ENCODE results near the gene MYO1D.

Gene MYO1D

DNA sequence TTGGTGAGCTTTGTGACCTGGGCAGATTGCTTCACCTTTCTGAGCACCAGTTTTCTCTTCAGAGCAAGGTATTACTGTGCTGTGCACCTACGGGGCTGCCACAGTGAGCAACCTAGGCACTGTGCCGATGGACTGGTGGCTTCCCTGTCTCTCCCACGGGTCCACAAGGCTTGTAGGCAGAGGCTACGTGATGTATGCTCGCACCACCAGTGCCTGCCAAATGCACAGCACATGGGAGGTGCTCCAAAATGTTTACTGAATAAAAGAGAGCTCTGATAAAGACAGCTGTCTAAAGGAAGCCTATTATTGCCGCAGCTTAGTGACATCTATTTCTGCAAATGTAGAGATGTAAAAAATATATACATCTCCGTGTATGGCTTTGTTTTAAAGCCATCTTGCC, 251.0 kb downstream of the MYO1D start:
- DNase-seq (ENCODE audit: low read depth): no peak

DNA sequence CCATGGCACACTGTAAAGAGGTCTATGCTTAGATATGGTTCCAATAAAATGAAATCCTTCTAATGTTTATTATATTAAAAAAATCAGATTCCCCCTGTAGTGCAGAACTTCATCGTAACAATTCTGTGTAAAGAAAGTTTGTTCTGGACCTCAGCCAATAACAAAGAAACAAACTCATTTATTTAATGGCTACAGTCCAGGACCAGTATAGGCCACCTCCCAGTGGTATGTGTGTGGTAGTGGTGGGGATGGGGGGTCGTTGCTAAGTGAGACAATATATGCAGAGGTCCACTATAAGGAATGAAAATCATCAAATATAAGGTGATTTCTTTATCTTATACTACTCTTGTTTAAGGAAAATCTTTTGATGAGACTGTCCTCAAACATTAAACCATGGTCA, 253.7 kb downstream of the MYO1D start:
- DNase-seq (ENCODE audit: low read depth): no peak

DNA sequence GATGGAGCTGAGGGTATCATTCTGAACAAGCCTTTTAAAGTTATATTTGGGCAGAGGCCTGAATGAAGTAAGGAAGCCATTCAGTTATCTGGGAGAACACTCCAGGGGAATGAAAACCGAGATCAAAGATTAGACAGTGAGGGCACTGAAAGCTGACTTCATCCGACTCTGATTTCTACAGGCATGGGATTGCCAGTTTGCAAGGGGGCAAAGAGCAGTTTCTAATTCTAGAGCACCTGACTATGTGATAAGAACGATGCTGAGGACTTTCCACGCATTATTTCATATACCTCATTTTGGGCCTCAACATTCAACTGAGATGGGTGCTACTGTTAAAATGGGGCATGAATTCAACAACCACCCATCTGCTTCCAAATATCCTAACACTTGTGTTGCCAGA, 254.4 kb downstream of the MYO1D start:
- DNase-seq (ENCODE audit: low read depth): no peak

DNA sequence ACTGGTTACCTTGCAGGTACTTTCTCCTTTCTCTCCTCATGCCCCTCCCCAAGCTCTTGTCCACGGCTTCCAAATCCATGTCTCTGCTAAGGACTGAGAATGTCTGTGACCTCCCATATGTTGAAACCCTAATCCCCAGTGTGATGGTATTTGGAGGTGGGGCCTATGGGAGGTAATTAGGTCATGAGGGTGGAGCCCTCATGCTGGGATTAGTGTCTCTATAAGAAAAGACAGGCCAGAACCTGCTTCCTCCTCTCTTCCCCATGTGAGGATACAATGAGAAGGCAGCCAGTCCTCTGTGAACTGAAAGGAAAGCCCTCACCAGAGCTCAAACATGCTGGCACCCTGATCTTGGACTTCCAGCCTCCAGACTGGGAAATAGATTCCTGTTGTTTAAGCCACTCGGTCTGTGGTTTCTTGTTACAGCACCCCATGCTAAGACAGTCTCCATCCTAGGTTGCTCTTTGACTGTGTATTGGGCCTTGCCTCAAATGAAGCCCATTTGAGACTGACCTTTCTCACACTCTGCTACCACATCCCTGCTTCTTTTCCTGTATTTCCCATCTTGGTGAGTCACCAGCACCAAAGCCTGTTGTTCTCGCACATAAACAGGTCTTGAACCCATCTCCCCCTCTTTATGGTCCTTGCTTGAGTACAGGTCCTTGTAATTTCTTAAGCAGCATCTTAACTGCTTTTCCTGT, 255.2 kb downstream of the MYO1D start:
- DNase-seq (ENCODE audit: low read depth): no peak

DNA sequence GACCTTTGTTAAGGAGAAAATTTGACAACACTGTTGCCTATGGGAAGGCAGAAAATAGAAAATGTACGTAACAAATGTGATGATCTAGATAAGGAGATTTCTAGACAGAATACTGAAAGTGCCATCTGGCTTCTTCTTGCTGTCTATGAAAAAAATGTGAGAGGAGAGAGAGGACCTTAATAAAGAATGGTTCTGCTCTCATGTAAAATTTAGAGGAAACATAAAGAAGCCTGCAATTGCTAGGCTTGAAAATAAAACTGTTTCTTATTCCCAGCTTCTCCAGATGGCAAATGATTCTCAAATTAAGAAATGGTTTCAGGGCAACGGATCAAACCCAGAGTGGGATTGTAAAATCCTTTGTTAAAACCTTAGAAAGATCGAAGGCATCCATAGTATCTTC, 261.6 kb downstream of the MYO1D start:
- DNase-seq (ENCODE audit: low read depth): no peak

DNA sequence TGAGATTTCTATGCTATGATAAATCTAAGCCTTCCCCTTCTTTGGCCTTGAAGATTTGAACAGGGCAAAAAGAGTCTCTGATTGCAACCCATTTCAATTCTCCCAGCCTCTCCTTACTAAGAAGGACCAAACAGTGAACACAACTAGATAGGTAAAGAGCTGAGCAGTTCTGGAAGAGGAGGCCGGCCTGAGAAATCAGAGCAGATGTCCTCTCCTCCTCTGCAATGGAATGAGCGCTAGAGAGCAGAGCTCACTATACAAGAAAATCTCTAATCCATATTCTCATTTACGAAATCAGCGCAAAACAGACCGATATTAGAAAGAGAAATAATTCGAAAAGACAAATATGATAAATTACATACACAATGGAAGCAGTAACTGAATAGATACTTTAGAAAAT, 266.0 kb downstream of the MYO1D start:
- no peak for DNase-seq (ENCODE audit: low read depth)

GRCh38 chr17:32609884-32610650, 266.9 kb downstream of the MYO1D start:
- no peak for DNase-seq (ENCODE audit: low read depth)

- DNase-seq (ENCODE audit: low read depth): no peak
Observed at GRCh38 chr17:32609085-32609484, 267.8 kb downstream of the MYO1D start.

DNA sequence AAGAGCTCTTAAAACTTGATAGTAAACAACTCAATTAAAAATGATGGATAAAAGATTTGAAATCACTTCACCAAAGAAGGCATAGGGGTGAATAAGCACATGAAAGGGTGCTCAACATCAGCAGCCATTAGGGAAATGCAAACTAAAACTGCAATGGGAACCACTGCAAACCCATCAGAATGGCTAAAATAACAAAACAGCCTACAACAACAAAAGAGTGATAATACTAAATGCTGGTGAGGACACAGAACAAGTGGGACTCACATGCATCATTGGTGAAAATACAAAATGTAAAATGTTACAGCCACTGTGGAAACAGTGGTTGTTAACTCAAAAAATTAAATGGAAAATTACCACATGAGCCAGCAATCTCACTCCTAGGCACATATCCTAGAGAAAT, 268.7 kb downstream of the MYO1D start:
- no peak for DNase-seq (ENCODE audit: low read depth)

DNA sequence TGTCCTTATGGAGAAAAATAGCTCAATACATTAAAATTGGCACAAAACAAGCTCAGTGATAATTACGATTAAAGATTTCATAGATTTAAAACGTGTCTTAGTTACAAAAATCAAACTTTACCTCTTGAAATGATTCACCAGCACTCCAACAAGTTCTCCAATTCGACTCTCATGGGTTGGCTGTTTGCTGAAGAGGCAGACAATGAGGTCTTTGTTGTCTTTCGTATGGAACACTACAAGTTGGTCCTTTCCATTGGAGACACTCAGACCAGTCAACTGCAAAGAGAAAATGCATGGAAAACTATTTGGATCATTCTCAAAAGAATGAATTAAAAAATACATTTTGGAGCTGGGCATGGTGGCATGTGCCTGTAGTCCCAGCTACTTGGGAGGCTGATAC, 272.0 kb downstream of the MYO1D start:
- DNase-seq (ENCODE audit: low read depth): no peak

DNA sequence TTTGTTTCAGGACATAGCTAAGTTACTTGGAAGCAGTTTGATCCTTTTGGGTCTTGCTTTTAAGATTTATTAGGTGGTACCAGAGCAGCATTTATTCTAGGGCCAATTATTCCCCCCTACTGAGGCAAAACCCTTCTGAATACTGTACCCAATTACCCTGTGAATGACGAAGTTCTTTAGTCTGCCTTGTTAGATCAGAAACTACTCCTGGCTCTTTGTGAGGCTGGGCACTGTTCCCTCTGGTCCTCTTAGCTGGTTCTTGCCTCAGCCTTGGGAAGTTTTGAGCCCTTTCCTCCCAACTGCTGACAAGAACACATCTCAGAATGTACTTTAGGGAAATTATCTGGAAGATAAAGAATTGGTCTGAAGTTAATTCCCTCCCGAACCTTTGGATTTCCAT, 274.5 kb downstream of the MYO1D start:
- DNase-seq (ENCODE audit: low read depth): no peak

GRCh38 chr17:32601866-32602265, 275.1 kb downstream of the MYO1D start:
- no peak for DNase-seq (ENCODE audit: low read depth)

DNA sequence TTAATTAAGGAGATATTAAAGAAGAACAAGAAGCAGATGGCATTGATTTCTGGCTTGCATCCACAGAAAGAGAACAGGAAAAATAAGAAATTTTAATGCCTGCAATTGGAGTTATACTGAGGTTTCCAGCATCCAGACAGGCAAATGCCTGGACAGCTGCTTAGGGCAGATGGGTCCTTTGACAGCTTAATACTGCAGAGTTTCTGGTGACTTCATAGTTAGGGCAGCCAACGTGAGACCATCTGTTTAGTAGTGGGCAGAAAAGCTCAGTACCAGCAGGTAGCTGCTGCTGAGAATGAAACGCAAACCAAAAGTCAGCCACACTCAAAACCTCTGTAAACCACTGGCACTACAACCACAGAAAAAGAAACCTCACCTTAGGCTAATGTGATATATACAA, 280.3 kb downstream of the MYO1D start:
- no peak for DNase-seq (ENCODE audit: low read depth)

GRCh38 chr17:32596206-32596605, 280.7 kb downstream of the MYO1D start:
- no peak for DNase-seq (ENCODE audit: low read depth)

DNA sequence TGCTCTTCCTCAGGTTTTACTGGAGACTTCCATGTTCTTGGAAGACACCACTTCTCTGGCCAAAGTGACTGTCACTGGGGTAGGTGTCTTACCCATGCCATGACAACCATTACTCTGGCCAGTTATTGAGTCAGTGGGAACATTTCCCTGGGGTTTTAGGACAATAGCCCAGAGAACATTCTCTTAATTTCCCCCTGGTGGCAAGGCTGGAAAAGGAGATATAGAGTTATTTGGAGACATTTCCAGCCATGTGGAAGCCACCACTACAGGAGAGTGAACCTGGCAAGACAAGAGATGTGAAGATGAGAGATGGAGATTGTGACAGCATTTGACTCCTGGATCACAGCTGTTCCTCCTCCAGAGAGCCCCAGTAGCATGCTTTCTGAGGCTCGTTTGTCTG, 283.9 kb downstream of the MYO1D start:
- no peak for DNase-seq (ENCODE audit: low read depth)

- no peak for DNase-seq (ENCODE audit: low read depth)
Observed at GRCh38 chr17:32591405-32591804, 285.5 kb downstream of the MYO1D start.

GRCh38 chr17:32590974-32591373, 285.9 kb downstream of the MYO1D start:
- DNase-seq (ENCODE audit: low read depth): no peak

DNA sequence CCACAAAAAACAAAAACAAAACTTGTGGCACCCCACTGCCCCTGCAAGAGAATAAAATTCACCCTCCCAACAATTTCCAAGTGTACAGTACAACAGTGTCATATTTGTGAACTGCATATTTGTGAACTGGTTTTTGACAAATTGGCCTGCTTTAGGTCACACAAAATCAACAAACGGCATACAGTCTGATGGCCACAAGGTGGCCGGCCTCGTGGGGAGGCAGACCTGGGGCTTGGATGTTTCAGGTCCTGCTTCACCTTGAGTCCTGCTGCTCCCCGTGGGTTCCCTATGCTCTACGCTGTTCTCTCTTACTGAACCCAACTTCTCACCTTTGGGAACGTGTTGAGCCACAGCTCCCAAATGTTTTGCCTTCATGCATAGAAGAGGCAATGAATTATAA, 287.9 kb downstream of the MYO1D start:
- DNase-seq (ENCODE audit: low read depth): no peak

DNA sequence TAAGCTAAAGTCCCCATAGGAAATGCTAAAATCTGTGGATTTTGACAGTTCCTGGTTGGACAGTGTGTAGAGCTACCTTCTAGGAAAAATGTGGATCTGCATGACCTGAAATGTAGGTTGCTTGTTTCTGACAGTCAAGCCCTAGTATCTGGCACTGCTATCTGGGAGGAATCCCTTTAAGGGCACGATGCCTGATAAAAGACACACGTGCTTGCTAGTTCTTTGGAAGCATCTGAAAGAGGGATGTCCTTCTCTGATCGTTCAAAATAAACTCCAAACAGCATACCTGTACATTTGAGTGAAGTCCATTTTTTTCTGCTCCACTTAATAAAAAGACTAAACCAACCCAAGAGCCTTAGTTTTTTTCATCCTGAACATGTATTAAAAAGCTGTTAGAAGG, 288.8 kb downstream of the MYO1D start:
- no peak for DNase-seq (ENCODE audit: low read depth)

DNA sequence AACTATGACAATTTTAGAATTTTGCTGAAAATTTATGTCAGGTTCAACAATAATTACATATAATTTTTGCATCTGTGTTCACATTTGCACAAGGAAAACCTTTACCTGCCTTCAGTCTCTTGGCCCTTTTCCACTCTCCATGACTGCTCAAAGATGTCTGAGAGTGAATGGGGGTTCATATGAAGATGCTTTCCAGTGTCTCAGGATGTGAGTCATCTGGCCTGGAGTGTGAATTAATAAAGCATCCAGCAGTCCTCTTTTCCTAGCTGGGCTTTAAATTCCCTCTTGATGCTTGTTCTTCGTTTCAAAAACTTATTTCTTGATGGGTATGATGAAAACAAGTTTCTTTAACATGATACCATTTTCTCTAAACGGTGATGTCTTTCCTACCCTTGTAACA, 290.3 kb downstream of the MYO1D start:
- DNase-seq (ENCODE audit: low read depth): no peak

DNA sequence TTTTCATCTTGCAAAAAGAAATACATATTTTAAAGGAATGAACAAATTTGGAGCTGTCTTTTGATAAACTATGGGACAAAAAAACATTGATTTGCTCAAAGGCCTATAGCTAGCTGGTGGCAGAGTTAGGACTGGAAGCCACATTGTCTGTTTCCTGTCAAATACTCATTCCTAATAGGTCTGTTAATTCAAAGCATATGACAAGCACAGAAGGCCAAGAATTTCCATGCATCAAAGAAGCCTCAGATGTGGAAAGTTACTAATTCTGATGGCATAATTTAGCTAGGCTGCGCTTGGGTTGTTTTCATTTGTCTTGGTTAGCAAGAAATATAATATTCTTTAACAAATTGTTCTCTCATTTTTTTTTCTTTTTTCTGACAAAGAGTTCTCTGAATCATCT, 292.1 kb downstream of the MYO1D start:
- no peak for DNase-seq (ENCODE audit: low read depth)

- DNase-seq (ENCODE audit: low read depth): no peak
Observed at GRCh38 chr17:32583053-32583452, 293.9 kb downstream of the MYO1D start.

GRCh38 chr17:32575852-32576251, 301.1 kb downstream of the MYO1D start:
- DNase-seq (ENCODE audit: low read depth): no peak

DNA sequence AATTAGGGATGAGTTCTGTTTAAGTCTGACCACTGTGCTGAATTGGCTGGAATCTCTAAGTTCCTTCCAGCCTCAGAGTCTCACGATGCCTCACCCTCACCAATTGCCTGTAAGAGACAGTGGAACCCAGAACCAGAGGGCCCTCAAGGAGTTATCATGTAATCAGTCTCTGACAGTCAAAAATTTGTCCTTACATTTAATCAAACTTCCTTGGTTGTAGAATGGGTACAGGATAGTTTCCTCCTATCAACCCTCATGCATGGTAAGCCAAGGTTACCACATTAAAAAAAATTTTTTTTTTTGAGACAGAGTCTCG, 306.9 kb downstream of the MYO1D start:
- peak; percentile 21 for DNase-seq (ENCODE audit: low read depth)
